HepG2 (cell line): ENCODE data around the gene MADD. TPM values are rescaled to one million over a fixed set of nuclear protein-coding genes. Genes with fewer than 3 reads are reported as not detected.

Source experiments
- ATAC-seq: fragments of 200-7000 bp; cut with Tn5 transposase; 3 replicates; pipeline ENCODE4 v1.9.1; 2020; ENCODE audit warnings: mild to moderate bottlenecking, moderate library complexity
- BruUV-seq: library from RNA; stranded (reverse); fragments of 400-500 nt; replicated peaks from 2 replicates; lab custom pipeline; 2021; lab: Mats Ljungman, UMichigan
- CTCF ChIA-PET: fragments of 300-600 bp; formaldehyde crosslinking; extraction: SDS; loops from one replicate; lab custom pipeline; 2021; ENCODE audit warnings: low total read pairs, inconsistent platforms, low intra/inter-chr PET ratio; lab: Yijun Ruan, JAX
- POLR2A ChIA-PET: fragments of 350-600 bp; sonication (Branson Sonifier 250); formaldehyde crosslinking; loops from one replicate; lab custom pipeline; 2020; ENCODE audit warnings: antibody characterized with exemption, inconsistent platforms; lab: Yijun Ruan, JAX
- DNase-seq: peaks from one replicate; pipeline ENCODE4 v3.0.0-alpha.2; 2015; ENCODE audit warnings: low spot score
- FAIRE-seq: peaks from 3 replicates; lab custom pipeline; 2011; peaks lifted over from hg19 to GRCh38; lab: Jason Lieb, UNC
- H2AFZ ChIP-seq: one replicate; pipeline ENCODE4 v1.6.1; 2011; ENCODE audit warnings: low read length, inconsistent platforms
- H3K27ac ChIP-seq: fragments of 300-600 bp; 3 replicates; pipeline ENCODE4 v1.8.0; 2011; ENCODE audit warnings: mixed run types, mild to moderate bottlenecking, mixed read lengths, low read length, inconsistent platforms; ENCODE audit not compliant: insufficient read depth; ENCODE audit errors: extremely low read length
- H3K27me3 ChIP-seq, 2 experiments: fragments of 200-600 bp in 1 of 2; 2 replicates in 1 of 2; 3 replicates in 1 of 2; pipeline versions ENCODE4 v1.6.0 to v1.8.0; 2011; ENCODE audit warnings: low read length in 2 of 2, mild to moderate bottlenecking in 2 of 2, moderate library complexity in 2 of 2, inconsistent platforms in 1 of 2; ENCODE audit not compliant: insufficient read depth in 2 of 2, control insufficient read depth in 1 of 2
- H3K36me3 ChIP-seq, 2 experiments: fragments of 200-600 bp in 1 of 2; replicated peaks in 1 of 2; 2 replicates in 1 of 2; 3 replicates in 1 of 2; pipeline versions ENCODE4 v1.5.1 to v1.8.0; 2011; ENCODE audit warnings: low read length in 2 of 2, inconsistent platforms in 1 of 2; ENCODE audit not compliant: insufficient read depth in 2 of 2, control insufficient read depth in 1 of 2
- H3K4me1 ChIP-seq: 2 replicates; pipeline ENCODE4 v1.5.1; 2012; ENCODE audit warnings: low read length, inconsistent platforms; ENCODE audit not compliant: insufficient read depth
- H3K4me2 ChIP-seq: 2 replicates; pipeline ENCODE4 v1.6.0; 2011; ENCODE audit warnings: low read depth, low read length, inconsistent platforms
- H3K4me3 ChIP-seq, 3 experiments: fragments of 200-600 bp in 1 of 3; sonication (generic), shearing (Covaris generic) in 1 of 3; replicated peaks in 1 of 3; 2 replicates each; pipeline ENCODE4 v1.5.1; 2011 to 2016; ENCODE audit warnings: low read length in 3 of 3, inconsistent platforms in 2 of 3, low read depth in 2 of 3, mild to moderate bottlenecking in 2 of 3, control low read depth in 1 of 3, mixed read lengths in 1 of 3; ENCODE audit not compliant: insufficient read depth in 1 of 3
- H3K79me2 ChIP-seq: one replicate; pipeline ENCODE4 v1.6.1; 2011; ENCODE audit warnings: low read length, inconsistent platforms; ENCODE audit not compliant: insufficient read depth
- H3K9ac ChIP-seq: 2 replicates; pipeline ENCODE4 v1.6.0; 2011; ENCODE audit warnings: mild to moderate bottlenecking, low read depth, low read length, inconsistent platforms; ENCODE audit not compliant: insufficient read depth
- H3K9me3 ChIP-seq: 2 replicates; pipeline ENCODE4 v1.5.1; 2012; ENCODE audit warnings: mild to moderate bottlenecking, low read length
- H4K20me1 ChIP-seq: 2 replicates; pipeline ENCODE4 v1.6.0; 2011; ENCODE audit warnings: inconsistent platforms, mild to moderate bottlenecking, low read length, moderate library complexity; ENCODE audit not compliant: insufficient read depth
- AKNA ChIP-seq: sonication (generic); formaldehyde crosslinking; IDR thresholded peaks from 2 replicates; pipeline ENCODE4 v1.4.0; 2020; ENCODE audit warnings: missing genetic modification reagents, borderline replicate concordance
- MLLT10 ChIP-seq: sonication (generic); formaldehyde crosslinking; IDR thresholded peaks from 2 replicates; pipeline ENCODE4 v1.4.0; 2020; ENCODE audit warnings: missing genetic modification reagents
- ZNF121 ChIP-seq: sonication (generic); formaldehyde crosslinking; IDR thresholded peaks from 2 replicates; pipeline ENCODE4 v1.5.0; 2020; ENCODE audit warnings: mild to moderate bottlenecking, missing genetic modification reagents
- WGBS: methylation state at CpG from one replicate; pipeline ENCODE4 v1.1.6; 2017; ENCODE audit warnings: low lambda C conversion rate; 5-methylcytosine and 5-hydroxymethylcytosine counted together
- in situ Hi-C: cut with HindIII; loops from 2 replicates; pipeline ENCODE4 v1.10.0; 2017; ENCODE audit warnings: low pct_unique_long_range_greater_than_20kb; ENCODE audit not compliant: extremely low pct_ligation_motif_present
- intact Hi-C: fragments of 100-400 bp; cut with micrococcal nuclease; formaldehyde crosslinking; loops from one replicate; pipeline ENCODE4 v1.10.0; 2022; ENCODE audit not compliant: unreplicated experiment
- polyA plus RNA-seq, 8 experiments: library from polyadenylated mRNA; depleted of rRNA in 3 of 8; stranded (reverse) in 7 of 8; unstranded in 1 of 8; fragments of >200 nt; fragmentation: Illumina TruSeq in 4 of 8; extraction: Trizol in 4 of 8; gene quantifications; 2 replicates each; pipeline versions ENCODE4 v1.2.1 to v1.2.3, GENCODE V29; 2011 to 2016; ENCODE audit warnings: low read depth in 4 of 8, missing spikeins in 1 of 8, mixed read lengths in 1 of 8; ENCODE audit not compliant: insufficient read depth in 1 of 8
- total RNA-seq, 5 experiments: library from RNA; depleted of rRNA; stranded (reverse); fragments of >200 nt; fragmentation: Illumina TruSeq; extraction: Trizol; gene quantifications; 2 replicates each; pipeline ENCODE4 v1.2.3, GENCODE V29; 2016; ENCODE audit warnings: low read depth in 1 of 5

The MADD gene
- total and polyA plus RNA-seq, 2 of the 13 experiments (the other 11 are each of a cell fraction or from before 2014, with no cell fraction given): 18.0 to 29.2 TPM

DNA sequence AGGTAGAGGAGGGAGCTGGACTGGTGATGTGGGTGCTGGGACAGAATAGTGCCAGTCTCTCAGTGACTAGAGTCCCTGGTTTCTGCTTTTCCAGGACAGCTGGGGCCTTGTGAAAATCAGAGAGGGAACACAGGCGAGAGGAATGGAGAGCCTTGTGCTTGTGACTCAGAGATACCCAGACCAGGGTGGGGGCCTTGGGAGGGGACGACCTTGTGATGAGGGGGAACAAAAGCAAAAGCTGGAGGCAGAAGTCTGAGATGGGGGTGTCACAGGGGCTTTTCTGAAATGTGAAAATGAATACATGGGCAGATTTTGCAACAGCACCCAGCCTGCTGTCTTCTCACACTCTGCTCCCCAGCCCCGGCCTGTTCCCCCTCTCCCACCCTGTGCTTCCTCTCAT lies 15.5 kb upstream of the MADD start (continued):
- TF ChIP-seq AKNA: no peak
- TF ChIP-seq, all 625 proteins: peak for 5

- Histone ChIP-seq H3K9me3 (no peaks in the 10 kb centered on the region), H3K79me2 (peaks cover 23% of the 10 kb centered on the region), H3K27me3 (no peaks in the 10 kb centered on the region), H3K27ac (peak overlapping the region; percentile 87), H2AFZ (no peak overlapping the region), H3K9ac (no peak overlapping the region), H4K20me1 (no peaks in the 10 kb centered on the region), H3K4me1 (peaks cover 82% of the 10 kb centered on the region), H3K4me3 (no peak overlapping the region), H3K4me2 (no peak overlapping the region), H3K36me3 (no peaks in the 10 kb centered on the region; a peak in 1 of 5 replicates)
- no peak for ATAC-seq
- BruUV-seq: no TSS peak
- intact Hi-C loops (no loop called here), in situ Hi-C loops (no loop called here)
- WGBS: 90% methylated on average over 6 of the region's 6 CpGs
- TF ChIP-seq MLLT10 (CRISPR knock-in tag): no peak
- TF ChIP-seq ZNF121 (CRISPR knock-in tag): peak; percentile 52; the same call in 1 of the 2 replicates
- CTCF ChIA-PET: no interaction called here
- no peak for FAIRE-seq
- POLR2A ChIA-PET: interaction anchor here (1.4 to 4.3 kb wide), 6 partner anchors 8 to 78 kb away, joined by 8 to 106 read pairs (median 42); partner anchors contain the start of genes ACP2, ARFGAP2, DDB2 and PACSIN3
- no peak for DNase-seq
Observed at GRCh38 chr11:47256374-47256773, 13.6 kb upstream of the MADD start.
